Measurements from ENCODE around the gene RNF175. TPM values are rescaled to one million over a fixed set of nuclear protein-coding genes. Genes with fewer than 3 reads are reported as not detected.

RNF175 gene
- total RNA-seq, 6 donors from 2014 or later, result not detected

GRCh38 chr4:153764601-153765368 lies 5.0 kb upstream of the RNF175 start:
- 59 to 70% methylated on average over 5 of the region's 5 CpGs for WGBS, 2 donors
- TF ChIP-seq POLR2AphosphoS5 (IDR thresholded peaks at IDR 0.05), result no peak
- no peak for TF ChIP-seq CTCF (IDR thresholded peaks at IDR 0.05)
- no peak for TF ChIP-seq POLR2A (IDR thresholded peaks at IDR 0.05)
- TF ChIP-seq EP300 (IDR thresholded peaks at IDR 0.05), result no peak
- ATAC-seq (ENCODE audit: low FRiP score in 2 of 2), result no peak

GRCh38 chr4:153763404-153763803 lies 3.6 kb upstream of the RNF175 start:
- WGBS, 2 donors, result 82 to 100% methylated on average over 1 of the region's 1 CpG
- no peak for DNase-seq
- H3K4me3 ChIP-seq, result no peak overlapping the region
- H3K27me3 ChIP-seq, result peaks cover 0 to 17% (median 7%) of the 10 kb centered on the region in 4 donors
- ATAC-seq (ENCODE audit: low FRiP score in 2 of 2), result no peak
- H3K4me1 ChIP-seq, result peaks cover 9 to 13% (median 10%) of the 10 kb centered on the region in 4 donors
- H3K9me3 ChIP-seq, result no peaks in the 10 kb centered on the region
- H3K27ac ChIP-seq, result no peak overlapping the region
- H3K36me3 ChIP-seq, result no peaks in the 10 kb centered on the region
- TF ChIP-seq EP300 (IDR thresholded peaks at IDR 0.05) (no peak), POLR2AphosphoS5 (IDR thresholded peaks at IDR 0.05) (no peak), POLR2A (IDR thresholded peaks at IDR 0.05) (no peak), CTCF (IDR thresholded peaks at IDR 0.05) (no peak)

More at GRCh38 chr4:153764601-153765368, 5.0 kb upstream of the RNF175 start:
- Histone ChIP-seq H3K36me3 (no peaks in the 10 kb centered on the region), H3K27me3 (peaks cover 0 to 7% (median 3%) of the 10 kb centered on the region in 4 donors), H3K9me3 (no peaks in the 10 kb centered on the region), H3K4me1 (peaks cover 3 to 4% (median 3%) of the 10 kb centered on the region in 4 donors), H3K4me3 (no peak overlapping the region), H3K27ac (no peak overlapping the region)
- no peak for DNase-seq

- Histone ChIP-seq H3K9me3 (no peaks in the 10 kb centered on the region), H3K4me1 (peaks cover 9 to 13% (median 10%) of the 10 kb centered on the region in 4 donors), H3K27me3 (peaks cover 0 to 17% (median 7%) of the 10 kb centered on the region in 4 donors), H3K36me3 (no peaks in the 10 kb centered on the region), H3K27ac (no peak overlapping the region), H3K4me3 (peak overlapping the region in 2 of 4 donors; percentile 48 to 54)
- ATAC-seq (ENCODE audit: low FRiP score in 2 of 2), result no peak
- TF ChIP-seq CTCF (IDR thresholded peaks at IDR 0.05) (no peak), EP300 (IDR thresholded peaks at IDR 0.05) (no peak), POLR2AphosphoS5 (IDR thresholded peaks at IDR 0.05) (no peak), POLR2A (IDR thresholded peaks at IDR 0.05) (no peak)
- WGBS, 2 donors, result 57 to 63% methylated on average over 15 of the region's 15 CpGs
- DNase-seq, result no peak
These were observed 977 bp downstream of the RNF175 start for GRCh38 chr4:153758688-153759406.

- H3K9me3 ChIP-seq, result no peaks in the 10 kb centered on the region
- 85 to 92% methylated on average over 2 of the region's 2 CpGs for WGBS, 2 donors
- DNase-seq (no peak), ATAC-seq (ENCODE audit: low FRiP score in 2 of 2) (no peak)
- TF ChIP-seq EP300 (IDR thresholded peaks at IDR 0.05) (no peak), CTCF (IDR thresholded peaks at IDR 0.05) (no peak), POLR2AphosphoS5 (IDR thresholded peaks at IDR 0.05) (no peak), POLR2A (IDR thresholded peaks at IDR 0.05) (no peak)
- no peak overlapping the region for H3K4me3 ChIP-seq
- H3K4me1 ChIP-seq, result peaks cover 9 to 13% (median 10%) of the 10 kb centered on the region in 4 donors
- no peaks in the 10 kb centered on the region for H3K36me3 ChIP-seq
- H3K27ac ChIP-seq, result no peak overlapping the region
- H3K27me3 ChIP-seq, result peaks cover 0 to 17% (median 7%) of the 10 kb centered on the region in 4 donors
These were observed 1.7 kb downstream of the RNF175 start for GRCh38 chr4:153758136-153758535.

Data from upper lobe of left lung (tissue), 6 donors.